GM12892 (cell line): ENCODE measurements around the gene CUL4A.

Experiments
- POLR2A ChIP-seq: IDR thresholded peaks from 2 replicates; pipeline ENCODE4 v1.6.1; 2011; ENCODE audit warnings: low read depth, low read length, control low read depth
- POLR2AphosphoS5 ChIP-seq: IDR thresholded peaks from 2 replicates; pipeline ENCODE4 v1.6.1; 2011; ENCODE audit warnings: low read depth, low read length, control low read depth
- TAF1 ChIP-seq: IDR thresholded peaks from 2 replicates; pipeline ENCODE4 v1.6.1; 2011; ENCODE audit warnings: low read depth, mild to moderate bottlenecking, control low read depth, low read length, borderline replicate concordance

DNA sequence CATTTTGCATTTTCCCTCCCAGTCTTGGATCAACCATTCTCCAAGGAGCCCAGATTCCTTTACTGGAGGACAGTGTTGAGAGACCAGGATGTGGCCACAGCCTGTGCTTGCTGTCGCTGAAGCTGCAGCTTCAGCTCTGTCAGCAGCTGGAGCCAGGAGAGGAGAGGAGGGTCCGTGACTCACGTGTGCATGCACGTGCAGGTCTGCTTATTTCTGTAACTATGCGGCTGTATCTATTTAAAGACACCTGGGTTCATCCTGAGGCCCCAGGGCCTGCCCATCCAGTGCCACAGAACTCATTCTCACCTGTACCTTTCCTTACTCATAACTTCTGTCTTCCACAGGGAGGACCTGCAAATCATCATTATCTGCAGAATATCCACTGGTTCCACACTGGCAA, 79.5 kb downstream of the CUL4A start:
- no peak for TF ChIP-seq POLR2A
- TF ChIP-seq TAF1 = no peak
- no peak for TF ChIP-seq POLR2AphosphoS5
